DMS53 treated with DMSO at 0.1 percent for 48 hours (cell line): Measurements from ENCODE around the gene PMM1.
A peak's percentile ranks its signal among the peaks of the same experiment; 100 is the strongest.
"Not testable (repeated sequence)": the region's sequence is repeated elsewhere in the genome, so short reads cannot be mapped to it uniquely, and the experiment has no call there.

Experiments
- DNase-seq: peaks from one replicate; lab custom pipeline; 2025; ENCODE audit not compliant: unreplicated experiment; lab: John Stamatoyannopoulos, UW

PMM1 gene

GRCh38 chr22:41589391-41590241 is at the start of gene PMM1:
TSS of gene PMM1 (minus strand) at chr22:41589840. CDS start at chr22:41589805, 35 bp downstream.
- peak; percentile 94 for DNase-seq

DNA sequence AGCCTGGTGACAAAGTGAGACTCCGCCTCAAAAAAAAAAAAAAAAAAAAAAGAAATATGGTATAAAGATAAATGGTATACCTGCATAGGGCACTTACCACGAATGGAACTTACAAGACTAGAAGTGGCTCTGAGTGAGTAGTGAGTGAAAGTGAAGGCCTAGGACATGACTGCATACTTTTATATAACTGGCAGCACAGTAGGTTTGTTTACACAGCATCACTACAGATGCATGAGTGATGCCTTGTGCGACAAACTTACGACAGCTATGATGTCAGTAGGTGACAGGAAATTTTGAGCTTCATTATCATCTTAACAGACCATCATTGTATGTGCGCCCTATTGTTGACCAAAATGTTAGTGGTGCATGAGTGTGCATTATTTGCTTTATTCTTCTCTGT is 49.1 kb upstream of the PMM1 start:
- DNase-seq = peak; percentile 45

DNA sequence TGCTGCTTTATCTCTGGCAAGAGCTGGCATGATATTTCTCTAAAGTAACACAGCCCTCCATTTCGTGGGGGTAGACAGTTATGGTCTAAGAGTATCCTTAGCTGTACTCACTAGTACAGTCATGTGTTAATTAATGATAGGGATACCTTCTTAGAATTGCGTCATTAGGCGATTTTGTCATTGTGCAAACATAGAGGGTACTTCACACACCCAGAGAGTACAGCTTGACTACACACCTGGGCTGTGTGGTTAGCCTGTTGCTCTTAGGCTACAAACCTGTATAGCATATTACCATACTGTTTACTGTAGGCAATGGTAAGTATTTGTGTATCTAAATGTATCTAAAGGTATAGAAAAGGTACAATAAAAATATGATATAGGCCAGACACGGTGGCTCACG is 48.5 kb upstream of the PMM1 start:
- DNase-seq = peak; percentile 86

DNA sequence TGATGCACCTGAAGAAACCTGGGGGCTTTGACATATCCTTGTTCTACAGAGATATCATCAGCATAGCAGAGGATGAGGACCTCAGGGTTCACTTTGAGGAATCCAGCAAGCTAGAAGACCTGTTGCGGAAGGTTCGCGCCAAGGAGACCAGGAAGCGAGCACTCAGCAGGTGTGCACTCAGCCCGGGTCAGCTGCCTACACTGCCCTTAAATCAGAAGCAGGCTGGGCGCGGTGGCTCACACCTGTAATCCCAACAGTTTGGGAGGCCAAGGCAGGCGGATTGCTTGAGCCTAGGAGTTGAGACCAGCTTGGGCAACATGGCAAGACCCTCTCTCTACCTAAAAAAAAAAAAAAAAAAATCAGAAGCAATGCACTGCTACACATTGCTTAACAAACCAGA is 48.0 kb upstream of the PMM1 start:
- not testable (repeated sequence) for DNase-seq

DNA sequence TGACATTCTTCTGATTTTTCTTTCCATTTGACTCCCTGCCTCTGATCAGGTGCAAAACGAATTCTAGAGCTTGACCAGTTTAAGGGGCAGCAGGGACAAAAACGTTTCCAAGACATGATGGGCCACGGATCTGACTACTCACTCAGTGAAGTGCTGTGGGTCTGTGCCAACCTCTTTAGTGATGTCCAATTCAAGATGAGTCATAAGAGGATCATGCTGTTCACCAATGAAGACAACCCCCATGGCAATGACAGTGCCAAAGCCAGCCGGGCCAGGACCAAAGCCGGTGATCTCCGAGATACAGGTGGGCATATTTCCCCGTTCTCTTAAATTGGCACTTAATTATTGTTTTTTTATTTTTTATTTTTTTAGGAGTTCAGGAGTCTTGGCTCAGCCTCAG is 46.8 kb upstream of the PMM1 start:
- DNase-seq = peak; percentile 9

DNA sequence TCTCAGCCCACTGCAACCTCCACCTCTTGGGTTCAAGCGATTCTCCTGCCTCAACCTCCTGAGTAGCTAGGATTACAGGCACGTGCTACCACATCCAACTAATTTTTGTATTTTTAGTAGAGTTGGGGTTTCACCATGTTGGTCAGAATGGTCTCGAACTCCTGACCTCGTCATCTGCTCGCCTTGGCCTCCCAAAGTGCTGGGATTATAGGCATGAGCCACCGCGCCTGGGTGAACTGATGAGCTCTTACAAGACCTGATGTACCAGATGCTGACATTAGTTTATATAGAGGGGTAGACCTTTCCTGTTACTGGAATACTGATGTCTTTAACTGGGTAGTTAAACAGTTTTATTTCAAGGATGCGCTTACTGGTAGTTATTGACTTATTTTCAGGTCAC is 45.0 kb upstream of the PMM1 start:
- not testable (repeated sequence) for DNase-seq

- DNase-seq = not testable (repeated sequence)
Measured at GRCh38 chr22:41631615-41632014, 42.0 kb upstream of the PMM1 start.

DNA sequence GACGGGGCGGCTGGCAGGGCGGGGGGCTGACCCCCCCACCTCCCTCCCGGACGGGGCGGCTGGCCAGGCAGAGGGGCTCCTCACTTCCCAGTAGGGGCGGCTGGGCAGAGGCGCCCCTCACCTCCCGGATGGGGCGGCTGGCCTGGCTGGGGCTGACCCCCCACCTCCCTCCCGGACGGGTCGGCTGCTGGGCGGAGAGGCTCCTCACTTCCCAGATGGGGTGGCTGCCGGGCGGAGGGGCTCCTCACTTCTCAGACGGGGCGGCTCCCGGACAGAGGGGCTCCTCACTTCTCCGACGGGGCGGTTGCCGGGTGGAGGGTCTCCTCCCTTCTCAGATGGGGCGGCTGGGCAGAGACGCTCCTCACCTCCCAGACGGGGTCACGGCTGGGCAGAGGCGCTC is 41.5 kb upstream of the PMM1 start:
- not testable (repeated sequence) for DNase-seq

GRCh38 chr22:41625577-41625976 is 35.9 kb upstream of the PMM1 start:
- DNase-seq = no peak

GRCh38 chr22:41621911-41622179 is 32.2 kb upstream of the PMM1 start:
- no peak for DNase-seq

- DNase-seq = peak; percentile 93
Measured at GRCh38 chr22:41621099-41621910, 31.7 kb upstream of the PMM1 start, which contains the start of gene XRCC6. TSS of gene XRCC6 (plus strand) at chr22:41621295. CDS start at chr22:41622005, 710 bp downstream.

DNA sequence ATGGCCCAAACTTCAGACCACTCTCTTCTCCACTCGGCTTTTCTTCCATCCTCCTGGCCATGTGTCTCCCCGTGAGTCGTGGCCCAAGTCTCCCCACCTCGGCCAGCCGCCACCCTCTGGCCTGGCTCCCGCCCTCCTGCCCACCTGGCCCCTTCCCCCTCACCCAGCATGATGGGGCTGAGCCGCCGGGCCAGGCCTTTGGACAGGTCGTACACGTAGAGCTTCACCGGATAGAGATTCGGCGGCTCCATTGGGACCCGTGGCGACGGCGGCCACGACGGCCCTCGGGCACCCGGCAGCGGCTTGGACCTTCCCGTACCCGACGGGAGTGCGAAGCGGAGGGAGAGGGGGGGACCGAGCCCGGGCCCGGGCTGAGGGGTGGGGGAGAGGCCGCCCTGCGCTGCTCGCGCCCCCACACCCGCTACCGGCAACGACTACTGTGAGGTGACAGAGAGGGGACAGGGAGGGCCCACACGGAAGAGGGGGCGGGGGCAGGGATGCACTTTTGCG is 31.0 kb upstream of the PMM1 start, which contains the start of gene DESI1:
TSS of gene DESI1 (minus strand) at position 455 of the 510 bp plus-strand sequence. CDS start at position 251, 204 bp downstream.
- DNase-seq = no peak

GRCh38 chr22:41619979-41620588 is 30.4 kb upstream of the PMM1 start:
- DNase-seq = no peak

- no peak for DNase-seq
Measured at GRCh38 chr22:41613456-41613855, 23.8 kb upstream of the PMM1 start.

DNA sequence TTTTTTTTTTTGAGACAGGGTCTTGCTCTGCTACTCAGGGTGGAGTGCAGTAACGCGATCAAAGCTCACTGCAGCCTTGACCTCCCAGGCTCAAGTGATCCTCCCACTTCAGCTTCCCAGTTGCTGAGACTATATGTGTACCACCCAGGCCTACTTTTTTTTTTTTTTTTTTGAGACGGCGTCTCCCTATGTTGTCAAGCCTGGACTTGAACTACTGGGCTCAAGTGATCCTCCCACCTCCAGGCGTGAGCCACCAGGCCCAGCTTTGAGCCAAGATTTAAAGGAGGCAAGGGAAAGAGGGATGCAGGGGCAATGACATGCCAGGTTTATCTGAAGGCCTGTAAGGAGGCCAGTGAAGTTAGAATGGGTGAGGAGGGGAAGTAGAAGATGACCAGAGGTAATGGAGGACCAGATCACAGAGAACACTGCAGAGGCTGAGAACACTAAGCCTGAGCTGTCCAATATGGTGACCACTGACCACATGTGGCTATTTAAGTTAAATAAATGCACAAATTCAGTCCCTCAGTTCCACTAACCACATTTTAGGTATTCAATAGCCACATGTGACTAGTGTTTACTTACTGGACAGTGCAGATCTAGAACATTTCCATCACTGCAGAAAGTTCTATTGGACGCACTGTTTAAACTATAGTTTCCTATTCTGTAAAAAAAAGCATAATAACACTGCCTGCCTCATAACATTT is 23.1 kb upstream of the PMM1 start:
- no peak for DNase-seq

GRCh38 chr22:41608386-41608785 is 18.7 kb upstream of the PMM1 start:
- DNase-seq = no peak

GRCh38 chr22:41603873-41604332 is 14.3 kb upstream of the PMM1 start:
- no peak for DNase-seq

GRCh38 chr22:41600976-41601375 is 11.3 kb upstream of the PMM1 start:
- DNase-seq = no peak

GRCh38 chr22:41598891-41599635 is 9.4 kb upstream of the PMM1 start:
- DNase-seq = no peak

- DNase-seq = no peak
Measured at GRCh38 chr22:41598081-41598480, 8.4 kb upstream of the PMM1 start.
